Sigmoid colon (tissue), 4 donors: ENCODE measurements around the gene BPIFB3.

Source experiments
- CTCF ChIP-seq, 4 experiments: fragments of 450-650 bp in 3 of 4; fragments of 200-600 bp in 1 of 4; IDR thresholded peaks; one replicate each; pipeline ENCODE4 v1.5.1; 2016 to 2019; ENCODE audit warnings: antibody characterized with exemption in 4 of 4, mild to moderate bottlenecking in 3 of 4, moderate library complexity in 2 of 4
- EP300 ChIP-seq, 4 donors: sonication (generic); formaldehyde crosslinking; IDR thresholded peaks; one replicate each; pipeline ENCODE4 v1.6.1; 2017; ENCODE audit warnings: antibody characterized with exemption in 4 of 4
- POLR2A ChIP-seq, 2 donors: fragments of 450-650 bp; IDR thresholded peaks; one replicate each; pipeline ENCODE4 v1.6.1; 2016; ENCODE audit warnings: antibody characterized with exemption in 2 of 2, mild to moderate bottlenecking in 2 of 2, moderate library complexity in 2 of 2
- POLR2AphosphoS5 ChIP-seq, 4 donors: sonication (generic); formaldehyde crosslinking; IDR thresholded peaks; one replicate each; pipeline ENCODE4 v1.6.1; 2017; ENCODE audit warnings: antibody characterized with exemption in 4 of 4

- no peak for TF ChIP-seq CTCF (IDR thresholded peaks at IDR 0.05)
- no peak for TF ChIP-seq POLR2A (IDR thresholded peaks at IDR 0.05)
- TF ChIP-seq POLR2AphosphoS5 (IDR thresholded peaks at IDR 0.05), result no peak
- no peak for TF ChIP-seq EP300 (IDR thresholded peaks at IDR 0.05)
These were observed 23.6 kb upstream of the BPIFB3 start for GRCh38 chr20:33030076-33030475.
